ENCODE measurements around the gene GDPD5. TPM values are rescaled to one million over a fixed set of nuclear protein-coding genes. Genes with fewer than 3 reads are reported as not detected.
A peak's percentile ranks its signal among the peaks of the same experiment; 100 is the strongest.

The GDPD5 gene
- polyA plus RNA-seq, 2 of the 4 experiments (the other 2 are of a cell fraction), result 3.9 to 5.9 TPM

DNA sequence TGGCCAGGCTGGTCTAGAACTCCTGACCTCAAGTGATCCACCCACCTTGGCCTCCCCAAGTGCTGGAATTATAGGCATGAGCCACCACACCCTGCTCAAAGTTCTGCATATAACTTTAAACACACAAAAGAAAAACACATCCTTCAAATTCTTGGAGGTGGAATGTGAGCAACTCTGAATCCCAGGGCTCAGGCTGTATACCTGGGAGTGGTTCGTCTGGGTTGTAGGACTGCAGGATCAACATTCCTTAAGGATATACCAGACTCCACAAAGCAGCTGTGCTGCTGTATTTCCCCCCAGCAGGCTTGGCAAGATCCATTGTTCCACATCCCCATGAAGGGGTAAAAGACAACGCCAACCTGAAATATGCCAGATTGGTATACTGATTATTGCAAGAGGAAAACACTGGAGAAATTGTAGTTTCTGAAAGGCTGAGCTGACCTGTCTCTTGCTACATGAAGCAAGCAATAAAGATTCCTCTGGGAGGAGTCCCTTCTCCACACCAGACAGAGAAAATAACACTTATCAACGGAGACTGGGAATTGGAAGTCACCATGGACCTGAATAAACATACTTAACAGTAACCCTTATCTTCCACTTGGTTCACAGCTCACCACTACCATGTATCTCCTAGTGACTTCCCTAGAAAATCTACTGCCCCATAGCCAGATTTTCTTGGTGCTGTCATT, 138.7 kb downstream of the GDPD5 start:
- no peaks in the 10 kb centered on the region for H3K9me3 ChIP-seq
- DNase-seq (ENCODE audit: low read depth in 1 of 2, low spot score in 1 of 2), result peak in 1 of 2 experiments; percentile 89
- H3K4me3 ChIP-seq, result no peak overlapping the region
- ChIA-PET POLR2A (interaction anchor here (1.5 kb wide), 1 partner anchor 35 kb away, joined by 3 read pairs; no protein-coding TSS in a partner anchor), CTCF (interaction anchor here (0.8 to 20.4 kb wide), 20 partner anchors 11 to 145 kb away, joined by 3 to 581 read pairs (median 24); partner anchors contain the start of gene RPS3)
- H3K27ac ChIP-seq, result peak overlapping the region; percentile 36 to 75; a peak in 5 of 6 replicates
- peaks cover 44% of the 10 kb centered on the region for H3K4me1 ChIP-seq
- TF ChIP-seq, protein P1, sequence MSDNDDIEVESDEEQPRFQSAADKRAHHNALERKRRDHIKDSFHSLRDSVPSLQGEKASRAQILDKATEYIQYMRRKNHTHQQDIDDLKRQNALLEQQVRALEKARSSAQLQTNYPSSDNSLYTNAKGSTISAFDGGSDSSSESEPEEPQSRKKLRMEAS (IDR thresholded peaks at IDR 0.05), result no peak
- TF ChIP-seq CHD4 (IDR thresholded peaks at IDR 0.05; ENCODE audit: borderline replicate concordance), result no peak
- TF ChIP-seq, protein P2, sequence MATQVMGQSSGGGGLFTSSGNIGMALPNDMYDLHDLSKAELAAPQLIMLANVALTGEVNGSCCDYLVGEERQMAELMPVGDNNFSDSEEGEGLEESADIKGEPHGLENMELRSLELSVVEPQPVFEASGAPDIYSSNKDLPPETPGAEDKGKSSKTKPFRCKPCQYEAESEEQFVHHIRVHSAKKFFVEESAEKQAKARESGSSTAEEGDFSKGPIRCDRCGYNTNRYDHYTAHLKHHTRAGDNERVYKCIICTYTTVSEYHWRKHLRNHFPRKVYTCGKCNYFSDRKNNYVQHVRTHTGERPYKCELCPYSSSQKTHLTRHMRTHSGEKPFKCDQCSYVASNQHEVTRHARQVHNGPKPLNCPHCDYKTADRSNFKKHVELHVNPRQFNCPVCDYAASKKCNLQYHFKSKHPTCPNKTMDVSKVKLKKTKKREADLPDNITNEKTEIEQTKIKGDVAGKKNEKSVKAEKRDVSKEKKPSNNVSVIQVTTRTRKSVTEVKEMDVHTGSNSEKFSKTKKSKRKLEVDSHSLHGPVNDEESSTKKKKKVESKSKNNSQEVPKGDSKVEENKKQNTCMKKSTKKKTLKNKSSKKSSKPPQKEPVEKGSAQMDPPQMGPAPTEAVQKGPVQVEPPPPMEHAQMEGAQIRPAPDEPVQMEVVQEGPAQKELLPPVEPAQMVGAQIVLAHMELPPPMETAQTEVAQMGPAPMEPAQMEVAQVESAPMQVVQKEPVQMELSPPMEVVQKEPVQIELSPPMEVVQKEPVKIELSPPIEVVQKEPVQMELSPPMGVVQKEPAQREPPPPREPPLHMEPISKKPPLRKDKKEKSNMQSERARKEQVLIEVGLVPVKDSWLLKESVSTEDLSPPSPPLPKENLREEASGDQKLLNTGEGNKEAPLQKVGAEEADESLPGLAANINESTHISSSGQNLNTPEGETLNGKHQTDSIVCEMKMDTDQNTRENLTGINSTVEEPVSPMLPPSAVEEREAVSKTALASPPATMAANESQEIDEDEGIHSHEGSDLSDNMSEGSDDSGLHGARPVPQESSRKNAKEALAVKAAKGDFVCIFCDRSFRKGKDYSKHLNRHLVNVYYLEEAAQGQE (IDR thresholded peaks at IDR 0.05), result no peak
- TF ChIP-seq EHMT2 (IDR thresholded peaks at IDR 0.05; ENCODE audit: low read depth), result no peak
- TF ChIP-seq POLR2AphosphoS2 (conservative IDR thresholded peaks at IDR 0.05; ENCODE audit: low read length), result no peak
- TF ChIP-seq, protein P3, sequence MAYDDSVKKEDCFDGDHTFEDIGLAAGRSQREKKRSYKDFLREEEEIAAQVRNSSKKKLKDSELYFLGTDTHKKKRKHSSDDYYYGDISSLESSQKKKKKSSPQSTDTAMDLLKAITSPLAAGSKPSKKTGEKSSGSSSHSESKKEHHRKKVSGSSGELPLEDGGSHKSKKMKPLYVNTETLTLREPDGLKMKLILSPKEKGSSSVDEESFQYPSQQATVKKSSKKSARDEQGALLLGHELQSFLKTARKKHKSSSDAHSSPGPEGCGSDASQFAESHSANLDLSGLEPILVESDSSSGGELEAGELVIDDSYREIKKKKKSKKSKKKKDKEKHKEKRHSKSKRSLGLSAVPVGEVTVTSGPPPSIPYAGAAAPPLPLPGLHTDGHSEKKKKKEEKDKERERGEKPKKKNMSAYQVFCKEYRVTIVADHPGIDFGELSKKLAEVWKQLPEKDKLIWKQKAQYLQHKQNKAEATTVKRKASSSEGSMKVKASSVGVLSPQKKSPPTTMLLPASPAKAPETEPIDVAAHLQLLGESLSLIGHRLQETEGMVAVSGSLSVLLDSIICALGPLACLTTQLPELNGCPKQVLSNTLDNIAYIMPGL (CRISPR knock-in tag; IDR thresholded peaks at IDR 0.05; ENCODE audit: borderline replicate concordance), result no peak
- no peak for TF ChIP-seq RNF2 (IDR thresholded peaks at IDR 0.05; ENCODE audit: borderline replicate concordance, low read depth)
- no peak for TF ChIP-seq MYC (IDR thresholded peaks at IDR 0.05; ENCODE audit: borderline replicate concordance, low read length)
- no peak for TF ChIP-seq HEYL (CRISPR knock-in tag; IDR thresholded peaks at IDR 0.05)
- peak; percentile 42 to 76; a peak in 5 of 6 replicates for ATAC-seq
- WGBS (ENCODE audit: missing lambda C conversion rate), result 5% methylated on average over 3 of the region's 3 CpGs
- no peak for FAIRE-seq
- peak overlapping the region; percentile 40; the same call in 2 of the 3 replicates for H3K4me2 ChIP-seq

Small RNA genes lying within 50 kb of the gene (small RNA-seq; reads per million reads assigned to genes)
- 0 reads per million in 6 experiments for gene SNORD15A
- gene SNORD15B, result 284 to 7,508 (median 423) reads per million in 6 experiments

Other genes with a start within 250 kb of the GDPD5 start
- gene ARRB1, start 174.3 kb downstream of the GDPD5 start, polyA plus RNA-seq (2011; rRNA removed), result 14.3 and 18.1 TPM in 2 replicates
- 4.9 to 8.4 TPM (median 6.8 TPM) in 3 replicates for gene ARRB1, start 174.3 kb downstream of the GDPD5 start, polyA plus RNA-seq (2017; fragmentation: RNase III; extraction: RNeasy Plus Mini Kit Qiagen cat#74134 plus additional on column Dnase treatment)
- gene RPS3, start 126.4 kb downstream of the GDPD5 start, polyA plus RNA-seq (2011; rRNA removed), result 2,571 and 3,468 TPM in 2 replicates
- gene RPS3, start 126.4 kb downstream of the GDPD5 start, polyA plus RNA-seq (2017; fragmentation: RNase III; extraction: RNeasy Plus Mini Kit Qiagen cat#74134 plus additional on column Dnase treatment), result 3,458 to 3,978 TPM (median 3,544 TPM) in 3 replicates
- 1.0 and 1.7 TPM in 2 replicates for gene KLHL35, start 92.7 kb downstream of the GDPD5 start, polyA plus RNA-seq (2011; rRNA removed)
- gene KLHL35, start 92.7 kb downstream of the GDPD5 start, polyA plus RNA-seq (2017; fragmentation: RNase III; extraction: RNeasy Plus Mini Kit Qiagen cat#74134 plus additional on column Dnase treatment), result 0.56 to 0.72 TPM (median 0.69 TPM) in 3 replicates
- gene SERPINH1, start 36.3 kb upstream of the GDPD5 start, polyA plus RNA-seq (2011; rRNA removed), result 70.7 and 79.3 TPM in 2 replicates
- gene SERPINH1, start 36.3 kb upstream of the GDPD5 start, polyA plus RNA-seq (2017; fragmentation: RNase III; extraction: RNeasy Plus Mini Kit Qiagen cat#74134 plus additional on column Dnase treatment), result 151 to 162 TPM (median 151 TPM) in 3 replicates
- 2.1 and 2.9 TPM in 2 replicates for gene MAP6, start 143.1 kb upstream of the GDPD5 start, polyA plus RNA-seq (2011; rRNA removed)
- 1.1 to 1.5 TPM (median 1.2 TPM) in 3 replicates for gene MAP6, start 143.1 kb upstream of the GDPD5 start, polyA plus RNA-seq (2017; fragmentation: RNase III; extraction: RNeasy Plus Mini Kit Qiagen cat#74134 plus additional on column Dnase treatment)
- gene MOGAT2, start 191.9 kb upstream of the GDPD5 start, polyA plus RNA-seq (2011; rRNA removed), result not detected in 2 replicates
- gene MOGAT2, start 191.9 kb upstream of the GDPD5 start, polyA plus RNA-seq (2017; fragmentation: RNase III; extraction: RNeasy Plus Mini Kit Qiagen cat#74134 plus additional on column Dnase treatment), result not detected in 3 replicates
- gene DGAT2, start 242.8 kb upstream of the GDPD5 start, polyA plus RNA-seq (2011; rRNA removed), result 1.6 and 2.7 TPM in 2 replicates
- 1.9 to 3.3 TPM (median 2.3 TPM) in 3 replicates for gene DGAT2, start 242.8 kb upstream of the GDPD5 start, polyA plus RNA-seq (2017; fragmentation: RNase III; extraction: RNeasy Plus Mini Kit Qiagen cat#74134 plus additional on column Dnase treatment)